Activated CD4-positive, alpha-beta T cell treated with anti-CD3 and anti-CD28 coated beads for 36 hours (primary cell): ENCODE measurements around the gene SENP5. TPM values are rescaled to one million over a fixed set of nuclear protein-coding genes. Genes with fewer than 3 reads are reported as not detected.

Source experiments
- ATAC-seq: fragments of 200-7000 bp; cut with Tn5 transposase; one replicate; pipeline ENCODE4 v1.10.0; 2021; ENCODE audit warnings: mild to moderate bottlenecking, moderate library complexity
- CTCF ChIA-PET: fragments of 350-600 bp; sonication (Branson Sonifier 250); formaldehyde crosslinking; loops from one replicate; lab custom pipeline; 2021; ENCODE audit warnings: antibody characterized with exemption; lab: Charles Lee
- POLR2A ChIA-PET: fragments of 350-600 bp; sonication (Branson Sonifier 250); formaldehyde crosslinking; loops from one replicate; lab custom pipeline; 2021; ENCODE audit warnings: antibody characterized with exemption, inconsistent platforms; lab: Charles Lee
- DNase-seq: peaks from one replicate; pipeline ENCODE4 v3.0.0-alpha.2; 2020
- H3K27ac Mint-ChIP-seq: one replicate; pipeline ENCODE4 v1.8.0; 2021; ENCODE audit warnings: mixed read lengths
- H3K27me3 Mint-ChIP-seq: one replicate; pipeline ENCODE4 v1.8.0; 2021; ENCODE audit warnings: mixed read lengths
- H3K36me3 Mint-ChIP-seq: one replicate; pipeline ENCODE4 v1.8.0; 2021; ENCODE audit warnings: low read depth, mixed read lengths
- H3K4me1 Mint-ChIP-seq: one replicate; pipeline ENCODE4 v1.8.0; 2021; ENCODE audit warnings: mixed read lengths
- H3K4me3 Mint-ChIP-seq: one replicate; pipeline ENCODE4 v1.8.0; 2021; ENCODE audit warnings: mild to moderate bottlenecking, moderate library complexity, mixed read lengths
- H3K9me3 Mint-ChIP-seq: one replicate; pipeline ENCODE4 v1.8.0; 2021; ENCODE audit warnings: low read depth, mixed read lengths
- intact Hi-C, 2 experiments: fragments of 100-400 bp; cut with DNase I in 1 of 2; cut with micrococcal nuclease in 1 of 2; formaldehyde crosslinking; loops; one replicate each; pipeline versions ENCODE4 v1.14.2 to v1.15.1; 2022 to 2024; cut with DNase I, micrococcal nuclease
- total RNA-seq, 2 experiments: library from RNA; stranded (reverse); gene quantifications; one replicate each; pipeline ENCODE4 v1.2.3, GENCODE V29; 2021

The SENP5 gene
- total RNA-seq, 2 experiments from 2014 or later: 27.7 to 33.0 TPM

GRCh38 chr3:196969134-196969659, 101.5 kb downstream of the SENP5 start:
- H3K27ac Mint-ChIP-seq: no peak overlapping the region
- no peaks in the 10 kb centered on the region for H3K9me3 Mint-ChIP-seq
- H3K27me3 Mint-ChIP-seq: peaks cover 11% of the 10 kb centered on the region
- intact Hi-C loops: loop anchor here (1.0 to 2.0 kb wide), 6 partner anchors 27 to 401 kb away; partner anchors contain the start of genes NCBP2 (in 2 of the 2), CEP19 (in 1 of the 2), FBXO45 (in 1 of the 2) and MELTF (in 1 of the 2)
- POLR2A ChIA-PET: no interaction called here
- CTCF ChIA-PET: interaction anchor here (0.8 to 2.9 kb wide), 2 partner anchors 131 to 789 kb away, joined by 3 to 11 read pairs; no protein-coding TSS in a partner anchor
- H3K4me3 Mint-ChIP-seq: peak overlapping the region; percentile 68
- no peaks in the 10 kb centered on the region for H3K36me3 Mint-ChIP-seq
- ATAC-seq: peak; percentile 55
- DNase-seq: peak; percentile 67
- peaks cover 15% of the 10 kb centered on the region for H3K4me1 Mint-ChIP-seq

DNA sequence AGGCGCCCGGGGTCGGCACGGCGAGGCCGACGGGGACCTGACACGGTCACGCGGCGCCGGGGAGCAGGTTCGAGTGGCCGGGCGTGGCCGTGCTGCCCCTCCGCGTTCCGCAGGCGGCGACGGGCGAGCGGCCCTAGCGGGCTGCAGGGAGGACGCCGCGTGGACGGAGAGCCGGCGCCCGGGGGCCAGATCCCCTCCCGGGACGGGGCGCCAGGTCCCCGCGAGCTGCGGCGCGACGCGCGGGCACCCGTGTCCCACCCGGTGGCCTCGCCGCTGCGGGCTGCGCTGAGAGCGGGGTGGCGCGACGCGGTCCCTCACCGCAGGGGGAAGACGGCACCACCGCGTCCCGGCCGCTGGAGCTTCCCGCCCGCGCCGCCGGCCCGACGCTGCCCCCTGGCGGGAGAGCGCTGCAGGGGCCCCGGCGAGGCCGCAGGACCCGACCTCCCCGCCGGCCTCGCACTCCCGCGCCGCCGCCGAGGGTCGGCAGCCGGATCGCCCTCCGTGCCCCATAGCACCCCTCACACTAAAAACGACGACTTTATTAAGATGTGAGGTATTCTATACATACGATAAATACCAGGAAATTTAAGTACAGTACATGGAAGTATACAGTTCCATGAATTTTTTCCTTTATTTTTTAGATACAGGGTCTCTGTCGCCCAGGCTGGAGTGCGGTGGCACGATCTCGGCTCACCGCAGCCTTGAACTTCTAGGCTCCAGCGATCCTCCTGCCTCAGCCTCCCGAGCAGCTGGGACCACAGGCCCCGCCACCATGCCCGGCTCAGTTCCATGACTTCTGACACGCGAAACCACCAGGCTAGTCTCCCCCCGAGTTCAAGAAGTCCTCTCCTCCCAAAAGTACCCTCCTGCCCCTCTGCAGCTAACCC, 102.2 kb downstream of the SENP5 start:
- intact Hi-C loops: loop anchor here (1.0 to 2.0 kb wide), 8 partner anchors 28 to 402 kb away; partner anchors contain the start of genes NCBP2 (in 2 of the 2), CEP19 (in 1 of the 2), FBXO45 (in 1 of the 2) and MELTF (in 1 of the 2)

DNA sequence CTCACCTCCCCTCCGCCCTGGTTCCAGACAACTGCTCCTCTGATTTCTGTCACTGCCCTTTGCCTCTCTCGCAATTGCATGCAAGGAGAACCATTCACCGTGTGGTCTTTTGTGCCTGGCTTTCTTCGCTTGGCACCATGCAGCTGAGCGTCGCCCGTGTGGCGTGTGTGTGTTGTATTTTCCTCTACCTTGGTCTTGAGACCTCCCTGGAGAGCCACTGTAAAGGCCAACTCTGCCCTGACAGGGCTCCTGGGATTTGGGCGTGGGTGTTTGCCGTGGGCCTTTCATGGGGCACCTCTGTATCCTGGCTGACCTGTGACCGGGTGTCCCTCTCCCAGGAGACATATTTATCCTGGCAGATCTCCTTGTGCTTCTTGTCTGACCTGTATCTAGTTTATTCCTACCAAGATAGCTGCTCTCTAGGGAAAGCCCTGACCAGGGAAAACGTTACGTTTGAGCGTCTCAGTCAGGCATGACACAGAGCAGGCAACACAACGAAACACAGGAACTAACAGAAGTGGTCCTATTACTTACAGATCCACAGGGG, 102.9 kb downstream of the SENP5 start:
- ATAC-seq (no peak), DNase-seq (no peak)
- no peaks in the 10 kb centered on the region for H3K9me3 Mint-ChIP-seq
- H3K4me1 Mint-ChIP-seq: peaks cover 11% of the 10 kb centered on the region
- H3K36me3 Mint-ChIP-seq: no peaks in the 10 kb centered on the region
- peaks cover 11% of the 10 kb centered on the region for H3K27me3 Mint-ChIP-seq
- peak overlapping the region; percentile 63 for H3K4me3 Mint-ChIP-seq
- POLR2A ChIA-PET: no interaction called here
- intact Hi-C loops: loop anchor here (1.0 kb wide), 2 partner anchors 132 to 361 kb away; no protein-coding TSS in a partner anchor
- H3K27ac Mint-ChIP-seq: no peak overlapping the region
- CTCF ChIA-PET: interaction anchor here (2.9 kb wide), 1 partner anchor 133 kb away, joined by 11 read pairs; no protein-coding TSS in a partner anchor

More for the DNA sequence above, 102.2 kb downstream of the SENP5 start:
- Mint-ChIP-seq H3K9me3 (no peaks in the 10 kb centered on the region), H3K4me1 (peaks cover 15% of the 10 kb centered on the region), H3K4me3 (peak overlapping the region; percentile 63), H3K27ac (peak overlapping the region; percentile 31), H3K27me3 (peaks cover 11% of the 10 kb centered on the region), H3K36me3 (no peaks in the 10 kb centered on the region)
- DNase-seq (peak; percentile 80), ATAC-seq (peak; percentile 65)
- POLR2A ChIA-PET: no interaction called here
- CTCF ChIA-PET: interaction anchor here (0.8 to 2.9 kb wide), 2 partner anchors 132 to 790 kb away, joined by 3 to 11 read pairs; no protein-coding TSS in a partner anchor

GRCh38 chr3:196971094-196971698, 103.5 kb downstream of the SENP5 start:
- H3K9me3 Mint-ChIP-seq: no peaks in the 10 kb centered on the region

DNA sequence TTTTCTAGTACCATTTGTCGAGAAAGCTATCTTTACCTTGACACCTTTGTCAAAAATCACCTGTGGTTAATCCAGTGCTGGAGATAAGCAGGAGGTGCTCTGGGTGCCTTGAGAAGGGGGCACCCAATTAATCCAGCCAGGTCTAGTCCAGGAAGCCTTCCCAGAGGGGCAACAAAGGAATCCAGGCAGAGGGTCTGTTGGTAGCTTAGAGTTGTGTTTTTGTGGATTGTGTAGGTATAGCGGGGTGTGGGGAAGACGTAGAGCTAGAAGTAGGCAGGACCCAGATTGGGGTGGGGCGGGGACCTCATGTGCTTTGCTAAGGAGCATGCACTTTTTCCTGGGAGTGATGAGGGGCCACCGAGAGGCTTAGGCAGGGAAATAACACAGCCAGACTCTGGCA, 106.9 kb downstream of the SENP5 start:
- CTCF ChIA-PET: interaction anchor here (0.8 to 1.0 kb wide), 3 partner anchors 137 to 342 kb away, joined by 4 to 5 read pairs (median 4); no protein-coding TSS in a partner anchor
- POLR2A ChIA-PET: no interaction called here
- Mint-ChIP-seq H3K36me3 (no peaks in the 10 kb centered on the region), H3K27ac (no peak overlapping the region), H3K4me3 (no peak overlapping the region), H3K9me3 (no peaks in the 10 kb centered on the region), H3K4me1 (peaks cover 5% of the 10 kb centered on the region), H3K27me3 (peaks cover 4% of the 10 kb centered on the region)
- intact Hi-C loops: no loop called here
- ATAC-seq: no peak
- DNase-seq: no peak

More at GRCh38 chr3:196971094-196971698, 103.5 kb downstream of the SENP5 start:
- H3K36me3 Mint-ChIP-seq: no peaks in the 10 kb centered on the region
- no peak for DNase-seq
- peaks cover 11% of the 10 kb centered on the region for H3K4me1 Mint-ChIP-seq
- intact Hi-C loops: no loop called here
- no peak overlapping the region for H3K27ac Mint-ChIP-seq
- H3K4me3 Mint-ChIP-seq: peak overlapping the region; percentile 63
- ChIA-PET POLR2A (no interaction called here), CTCF (interaction anchor here (0.9 to 2.9 kb wide), 3 partner anchors 133 to 490 kb away, joined by 3 to 11 read pairs (median 4); no protein-coding TSS in a partner anchor)
- peaks cover 11% of the 10 kb centered on the region for H3K27me3 Mint-ChIP-seq
- ATAC-seq: no peak

GRCh38 chr3:196975349-196975748, 107.6 kb downstream of the SENP5 start:
- ATAC-seq (no peak), DNase-seq (no peak)
- Mint-ChIP-seq H3K27ac (no peak overlapping the region), H3K4me1 (peaks cover 3% of the 10 kb centered on the region), H3K4me3 (no peak overlapping the region), H3K27me3 (peaks cover 2% of the 10 kb centered on the region), H3K9me3 (no peaks in the 10 kb centered on the region), H3K36me3 (no peaks in the 10 kb centered on the region)
- ChIA-PET POLR2A (no interaction called here), CTCF (interaction anchor here (0.6 kb wide), 1 partner anchor 155 kb away, joined by 3 read pairs; no protein-coding TSS in a partner anchor)
- intact Hi-C loops: no loop called here

DNA sequence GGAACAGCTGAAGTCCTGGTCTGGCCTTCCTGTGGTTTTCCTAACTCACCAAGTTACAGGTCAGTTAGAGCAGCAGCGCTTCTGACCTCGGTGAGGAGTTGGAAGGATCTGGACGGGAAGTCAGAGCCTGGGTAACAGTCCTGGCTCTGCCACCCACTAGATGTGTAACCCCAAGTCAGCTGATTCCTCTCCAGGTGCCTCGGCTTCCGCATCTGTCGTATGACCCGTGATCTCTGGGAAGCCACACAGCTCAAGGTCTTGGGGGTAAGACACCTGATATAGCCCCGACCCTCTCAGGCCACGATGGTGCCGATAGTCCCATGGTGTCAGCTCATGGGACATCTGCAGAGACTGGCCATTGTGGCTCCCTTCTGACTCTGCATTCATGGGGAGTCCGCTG, 109.2 kb downstream of the SENP5 start:
- no peak for ATAC-seq
- H3K36me3 Mint-ChIP-seq: no peaks in the 10 kb centered on the region

DNA sequence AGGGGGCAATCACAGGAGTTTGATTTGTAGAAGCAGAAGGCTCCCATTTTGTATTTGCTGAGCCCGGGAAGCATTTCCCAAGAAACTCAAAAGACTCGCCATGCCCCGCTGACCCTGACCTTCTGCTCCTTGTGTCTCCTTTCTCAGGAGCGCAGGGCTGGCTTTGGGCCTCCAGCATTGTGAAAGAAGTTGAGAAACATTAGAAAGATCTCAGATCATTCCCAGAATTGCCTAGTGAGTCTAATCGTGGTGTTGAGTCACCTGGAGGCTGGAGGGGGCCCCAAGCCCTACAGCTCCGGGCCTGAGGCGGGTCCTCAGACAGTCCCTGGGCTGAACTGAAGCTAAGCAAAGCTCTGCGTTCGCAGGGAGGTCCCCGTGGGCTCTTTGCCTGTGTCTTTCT, 111.8 kb downstream of the SENP5 start:
- POLR2A ChIA-PET: no interaction called here
- H3K4me1 Mint-ChIP-seq: no peaks in the 10 kb centered on the region
- no peaks in the 10 kb centered on the region for H3K27me3 Mint-ChIP-seq
- H3K27ac Mint-ChIP-seq: no peak overlapping the region
- intact Hi-C loops: no loop called here
- H3K9me3 Mint-ChIP-seq: peaks cover 8% of the 10 kb centered on the region
- no peak for ATAC-seq
- no peak overlapping the region for H3K4me3 Mint-ChIP-seq
- CTCF ChIA-PET: interaction anchor here (0.6 to 1.6 kb wide), 5 partner anchors 12 to 208 kb away, joined by 3 to 7 read pairs (median 3); no protein-coding TSS in a partner anchor
- no peak for DNase-seq
- no peaks in the 10 kb centered on the region for H3K36me3 Mint-ChIP-seq

More for the DNA sequence above, 109.2 kb downstream of the SENP5 start:
- H3K4me3 Mint-ChIP-seq: no peak overlapping the region
- DNase-seq: no peak
- ChIA-PET CTCF (interaction anchor here (0.7 kb wide), 1 partner anchor 63 kb away, joined by 3 read pairs; no protein-coding TSS in a partner anchor), POLR2A (no interaction called here)
- no peaks in the 10 kb centered on the region for H3K9me3 Mint-ChIP-seq
- no peaks in the 10 kb centered on the region for H3K27me3 Mint-ChIP-seq
- H3K27ac Mint-ChIP-seq: no peak overlapping the region
- H3K4me1 Mint-ChIP-seq: no peaks in the 10 kb centered on the region
- intact Hi-C loops: no loop called here

DNA sequence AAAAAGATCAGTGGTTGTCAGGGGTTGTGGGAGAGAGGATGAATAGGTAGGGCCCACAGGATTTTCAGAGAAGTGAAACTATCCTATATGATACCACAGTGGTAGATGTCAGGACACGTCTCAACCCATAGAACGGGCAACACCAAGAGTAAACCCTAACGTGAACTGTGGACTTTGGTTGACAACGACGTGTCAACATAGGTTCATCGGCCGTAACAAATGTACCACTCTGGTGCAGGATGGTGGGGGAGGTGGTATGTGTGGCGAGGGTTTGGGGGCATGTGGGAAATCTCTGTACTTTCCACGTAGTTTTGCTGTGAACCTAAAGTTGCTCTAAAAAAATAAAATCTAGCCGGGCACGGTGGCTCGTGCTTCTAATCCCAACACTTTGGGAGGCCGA, 113.9 kb downstream of the SENP5 start:
- POLR2A ChIA-PET: no interaction called here
- CTCF ChIA-PET: interaction anchor here (0.6 kb wide), 1 partner anchor 252 kb away, joined by 3 read pairs; no protein-coding TSS in a partner anchor
- Mint-ChIP-seq H3K27me3 (peaks cover 3% of the 10 kb centered on the region), H3K36me3 (no peaks in the 10 kb centered on the region), H3K9me3 (peaks cover 8% of the 10 kb centered on the region), H3K27ac (no peak overlapping the region), H3K4me1 (no peaks in the 10 kb centered on the region), H3K4me3 (no peak overlapping the region)
- intact Hi-C loops: no loop called here
- ATAC-seq: no peak
- DNase-seq: no peak

DNA sequence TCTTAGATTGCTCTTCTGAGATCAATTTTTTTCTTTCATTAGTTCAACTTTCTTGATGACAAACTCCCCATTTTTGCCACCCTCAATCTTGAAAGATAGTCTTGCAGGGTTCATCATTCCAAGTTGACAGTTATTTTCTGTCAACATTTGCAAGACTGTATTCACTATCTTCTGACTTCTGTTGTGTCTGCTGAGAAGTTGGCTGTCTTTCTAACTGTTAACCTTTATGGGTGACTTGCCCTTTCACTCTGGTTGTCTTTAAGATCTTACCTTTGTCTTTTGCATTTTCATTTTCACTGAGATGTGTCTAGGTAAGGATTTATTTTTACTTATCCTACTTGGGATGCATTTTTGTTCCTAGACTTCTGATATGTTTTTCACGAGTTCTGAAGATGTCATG, 115.5 kb downstream of the SENP5 start:
- Mint-ChIP-seq H3K4me3 (no peak overlapping the region), H3K27ac (no peak overlapping the region), H3K36me3 (no peaks in the 10 kb centered on the region), H3K9me3 (peaks cover 8% of the 10 kb centered on the region), H3K4me1 (no peaks in the 10 kb centered on the region), H3K27me3 (peaks cover 3% of the 10 kb centered on the region)
- ChIA-PET CTCF (no interaction called here), POLR2A (no interaction called here)
- DNase-seq (no peak), ATAC-seq (no peak)
- intact Hi-C loops: no loop called here
